ENCODE data around the gene CDCA3. TPM values are rescaled to one million over a fixed set of nuclear protein-coding genes. Genes with fewer than 3 reads are reported as not detected.
A peak's percentile ranks its signal among the peaks of the same experiment; 100 is the strongest.

CDCA3 gene
- total and polyA plus RNA-seq, 2 of the 13 experiments (the other 11 are each of a cell fraction or from before 2014, with no cell fraction given): 32.7 to 56.5 TPM

DNA sequence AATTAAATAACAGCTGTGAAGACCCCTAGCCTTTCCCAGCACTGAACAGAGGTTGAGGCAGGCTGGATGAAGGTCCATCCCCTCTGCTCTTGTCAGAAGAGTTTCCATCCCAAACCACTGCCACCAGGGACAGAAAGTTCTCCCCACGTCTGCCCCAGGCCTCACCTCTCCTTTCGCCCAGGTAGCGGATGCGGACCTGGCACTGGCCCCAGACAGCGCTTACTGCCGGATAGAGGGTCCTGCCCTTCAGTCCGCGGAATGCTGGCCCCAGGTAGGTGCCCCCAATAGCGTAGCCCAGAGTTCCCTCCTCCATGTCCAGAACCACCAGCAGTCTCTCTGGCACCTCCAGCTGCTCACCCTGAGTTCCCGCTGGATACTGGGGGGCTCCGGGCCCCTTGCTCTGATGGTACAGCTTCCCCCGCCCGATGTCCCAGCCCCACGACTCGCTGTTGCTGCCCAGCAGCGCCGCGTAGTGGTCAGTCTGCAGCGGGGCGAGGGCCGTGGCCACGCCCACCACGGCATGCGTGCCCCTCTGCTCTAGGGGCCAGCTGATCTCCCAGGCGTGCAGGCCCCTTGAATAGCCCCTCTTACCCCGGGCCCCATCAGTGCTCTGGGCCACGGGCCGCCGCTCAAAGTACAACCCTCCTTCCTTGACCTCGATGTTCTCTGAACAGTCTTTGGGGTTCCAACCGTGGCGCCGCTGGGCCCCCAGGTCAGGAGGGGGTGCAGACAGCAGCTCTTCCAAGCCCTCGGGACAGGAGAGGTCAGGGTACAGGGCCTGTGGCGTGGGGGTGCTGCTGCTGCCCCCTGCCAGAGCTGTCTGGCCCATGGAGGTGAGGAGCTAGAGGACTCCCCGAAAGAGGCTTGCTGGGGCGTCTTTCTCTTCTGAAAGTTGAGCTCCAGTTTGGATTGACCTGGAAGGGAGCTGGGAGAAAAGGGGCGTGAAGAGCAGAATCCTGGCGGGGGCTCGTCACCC is 21.3 kb upstream of the CDCA3 start:
- WGBS (ENCODE audit: low lambda C conversion rate): 11% methylated on average over 12 of the region's 40 CpGs
- no peaks in the 10 kb centered on the region for H3K9me3 ChIP-seq (ENCODE audit: low read length)
- H3K27me3 ChIP-seq (ENCODE audit: control insufficient read depth in 1 of 2, insufficient read depth in 2 of 2, low read length in 2 of 2): no peaks in the 10 kb centered on the region; a peak in 1 of 5 replicates
- H3K79me2 ChIP-seq (ENCODE audit: insufficient read depth, low read length): peaks cover 29% of the 10 kb centered on the region
- in situ Hi-C loops (cut with HindIII; ENCODE audit: extremely low pct_ligation_motif_present, low pct_unique_long_range_greater_than_20kb): no loop called here
- intact Hi-C loops (cut with micrococcal nuclease; ENCODE audit: unreplicated experiment): loop anchor here (1.0 kb wide), 3 partner anchors 19 to 71 kb away; partner anchors contain the start of genes CDCA3 and RNU7-1
- H3K27ac ChIP-seq (ENCODE audit: extremely low read length, insufficient read depth, low read length): peak overlapping the region; percentile 79
- H4K20me1 ChIP-seq (ENCODE audit: insufficient read depth, low read length): peaks cover 44% of the 10 kb centered on the region
- TSS peak; percentile 76 for BruUV-seq (replicated peaks)
- peak overlapping the region; percentile 74 to 95 (median 76) for H3K4me3 ChIP-seq (replicated peaks in 1 of 3; ENCODE audit: insufficient read depth in 1 of 3, low read depth in 2 of 3, low read length in 3 of 3)
- H3K36me3 ChIP-seq (replicated peaks in 1 of 2; ENCODE audit: control insufficient read depth in 1 of 2, insufficient read depth in 2 of 2, low read length in 2 of 2): peaks cover 12 to 14% of the 10 kb centered on the region in 2 experiments
- peak overlapping the region; percentile 93 for H3K4me2 ChIP-seq (ENCODE audit: low read depth, low read length)
- peak; percentile 72 for DNase-seq (ENCODE audit: low spot score)
- ATAC-seq: peak; percentile 64
- peak overlapping the region; percentile 86 for H3K9ac ChIP-seq (ENCODE audit: insufficient read depth, low read depth, low read length)
- H2AFZ ChIP-seq (ENCODE audit: low read length): no peak overlapping the region
- H3K4me1 ChIP-seq (ENCODE audit: insufficient read depth, low read length): peaks cover 48% of the 10 kb centered on the region
- ChIA-PET CTCF (ENCODE audit: low intra/inter-chr PET ratio, low total read pairs) (interaction anchor here (2.4 kb wide), 1 partner anchor 19 kb away, joined by 24 read pairs; no protein-coding TSS in a partner anchor), POLR2A (interaction anchor here (0.6 to 3.9 kb wide), 31 partner anchors 10 to 338 kb away, joined by 3 to 73 read pairs (median 5); partner anchors contain the start of genes ATN1, C12orf57, CDCA3 and COPS7A)
- FAIRE-seq: no peak
- TF ChIP-seq ZBTB44 (CRISPR knock-in tag; IDR thresholded peaks at IDR 0.05) (no peak), ZNF792 (CRISPR knock-in tag; IDR thresholded peaks at IDR 0.05) (0 out of 2 replicates have a peak, but pooled peaks have one; percentile 77), ZNF768 (CRISPR knock-in tag; IDR thresholded peaks at IDR 0.05) (peak; percentile 60; the same call in 1 of the 2 replicates), BHLHE40 (IDR thresholded peaks at IDR 0.05; ENCODE audit: low read length) (peak; percentile 62; the same call in 1 of the 2 replicates), UBTF (CRISPR knock-in tag; IDR thresholded peaks at IDR 0.05) (peak; percentile 14; the same call in 1 of the 2 replicates), ZNF670 (CRISPR knock-in tag; IDR thresholded peaks at IDR 0.05; ENCODE audit: borderline replicate concordance) (peak; percentile 89), FOSL1 (CRISPR knock-in tag; IDR thresholded peaks at IDR 0.05; ENCODE audit: borderline replicate concordance) (no peak), ZSCAN30 (CRISPR knock-in tag; IDR thresholded peaks at IDR 0.05) (no peak), ZNF468 (CRISPR knock-in tag; IDR thresholded peaks at IDR 0.05) (no peak), MIER2 (CRISPR knock-in tag; IDR thresholded peaks at IDR 0.05) (0 out of 2 replicates have a peak, but pooled peaks have one; percentile 33), AKAP8 (CRISPR knock-in tag; IDR thresholded peaks at IDR 0.05) (no peak; the same call in 1 of the 2 replicates), CC2D1A (CRISPR knock-in tag; IDR thresholded peaks at IDR 0.05) (no peak), ZSCAN20 (CRISPR knock-in tag; IDR thresholded peaks at IDR 0.05; ENCODE audit: borderline replicate concordance) (no peak), HOXA3 (CRISPR knock-in tag; IDR thresholded peaks at IDR 0.05) (peak; percentile 77), E2F2 (CRISPR knock-in tag; IDR thresholded peaks at IDR 0.05; ENCODE audit: borderline replicate concordance) (0 out of 2 replicates have a peak, but pooled peaks have one; percentile 51), HOXD1 (CRISPR knock-in tag; IDR thresholded peaks at IDR 0.05) (peak; percentile 73; the same call in 1 of the 2 replicates)
- TF ChIP-seq, protein P1, sequence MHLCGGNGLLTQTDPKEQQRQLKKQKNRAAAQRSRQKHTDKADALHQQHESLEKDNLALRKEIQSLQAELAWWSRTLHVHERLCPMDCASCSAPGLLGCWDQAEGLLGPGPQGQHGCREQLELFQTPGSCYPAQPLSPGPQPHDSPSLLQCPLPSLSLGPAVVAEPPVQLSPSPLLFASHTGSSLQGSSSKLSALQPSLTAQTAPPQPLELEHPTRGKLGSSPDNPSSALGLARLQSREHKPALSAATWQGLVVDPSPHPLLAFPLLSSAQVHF (CRISPR knock-in tag; IDR thresholded peaks at IDR 0.05): 0 out of 2 replicates have a peak, but pooled peaks have one; percentile 57

All from HepG2 (cell line).